Endodermal cell (in vitro differentiated cells): ENCODE measurements around the gene METTL23. TPM values are rescaled to one million over a fixed set of nuclear protein-coding genes. Genes with fewer than 3 reads are reported as not detected.
A peak's percentile ranks its signal among the peaks of the same experiment; 100 is the strongest.

Experiments used
- DNase-seq: peaks from one replicate; pipeline ENCODE4 v3.0.0-alpha.2; 2017
- H3K27ac ChIP-seq: 2 replicates; pipeline ENCODE4 v1.5.1; 2013; ENCODE audit warnings: mild to moderate bottlenecking, low read depth, low read length, moderate library complexity
- H3K27me3 ChIP-seq: 2 replicates; pipeline ENCODE4 v1.6.1; 2013; ENCODE audit warnings: mild to moderate bottlenecking, low read length, moderate library complexity; ENCODE audit not compliant: insufficient read depth, control insufficient read depth, poor library complexity, severe bottlenecking
- H3K36me3 ChIP-seq: 2 replicates; pipeline ENCODE4 v1.7.0; 2013; ENCODE audit warnings: mild to moderate bottlenecking, low read length, moderate library complexity; ENCODE audit not compliant: control insufficient read depth, insufficient read depth
- H3K4me1 ChIP-seq: one replicate; pipeline ENCODE4 v1.7.0; 2013; ENCODE audit warnings: low read length; ENCODE audit not compliant: control insufficient read depth, insufficient read depth
- H3K4me3 ChIP-seq: 2 replicates; pipeline ENCODE4 v1.5.1; 2013; ENCODE audit warnings: mild to moderate bottlenecking, low read length, moderate library complexity
- H3K9ac ChIP-seq: 2 replicates; pipeline ENCODE4 v1.6.1; 2013; ENCODE audit warnings: mild to moderate bottlenecking, low read length, moderate library complexity; ENCODE audit not compliant: poor library complexity, severe bottlenecking; ENCODE audit errors: extremely low read depth
- H3K9me3 ChIP-seq: 2 replicates; pipeline ENCODE4 v1.6.1; 2013; ENCODE audit warnings: mild to moderate bottlenecking, low read length, moderate library complexity; ENCODE audit not compliant: control insufficient read depth
- H3K27ac Mint-ChIP-seq: 2 replicates; pipeline ENCODE4 v1.8.0; 2020; ENCODE audit warnings: mixed read lengths
- H3K27me3 Mint-ChIP-seq: 2 replicates; pipeline ENCODE4 v1.8.0; 2021; ENCODE audit warnings: mild to moderate bottlenecking, mixed read lengths; ENCODE audit not compliant: insufficient read depth
- H3K36me3 Mint-ChIP-seq: 2 replicates; pipeline ENCODE4 v1.8.0; 2020; ENCODE audit warnings: low read depth, mixed read lengths
- H3K4me1 Mint-ChIP-seq: 2 replicates; pipeline ENCODE4 v1.8.0; 2020; ENCODE audit warnings: mixed read lengths
- H3K4me3 Mint-ChIP-seq: 2 replicates; pipeline ENCODE4 v1.8.0; 2020; ENCODE audit warnings: mild to moderate bottlenecking, moderate library complexity, mixed read lengths
- H3K9me3 Mint-ChIP-seq: 2 replicates; pipeline ENCODE4 v1.8.0; 2020; ENCODE audit warnings: mild to moderate bottlenecking, mixed read lengths
- WGBS, 2 experiments: methylation state at CpG; one replicate each; pipeline versions ENCODE4 v1.1.5 to v1.1.7; 2013; ENCODE audit warnings: missing lambda C conversion rate in 2 of 2, mixed read lengths in 1 of 2; ENCODE audit not compliant: insufficient coverage in 1 of 2, insufficient read length in 1 of 2; 5-methylcytosine and 5-hydroxymethylcytosine counted together
- total RNA-seq, 2 donors: library from RNA; stranded (reverse); fragmentation: NEBNext Ultra II Directional in 1 of 2; extraction: Animal tissue kit (Norgen Biotek cat#: 25700) in 1 of 2; gene quantifications; 2 replicates in 1 of 2; 3 replicates in 1 of 2; pipeline ENCODE4 v1.2.1, GENCODE V29; 2021
- TF ChIP-seq, protein P1 (sequence below): fragments of 200-600 bp; sonication (generic); conservative IDR thresholded peaks from 2 replicates; pipeline ENCODE4 v1.5.0; 2021; ENCODE audit warnings: antibody characterized with exemption, mild to moderate bottlenecking

METTL23 gene
- total RNA-seq, 2 donors from 2014 or later = 31.3 to 39.9 TPM

DNA sequence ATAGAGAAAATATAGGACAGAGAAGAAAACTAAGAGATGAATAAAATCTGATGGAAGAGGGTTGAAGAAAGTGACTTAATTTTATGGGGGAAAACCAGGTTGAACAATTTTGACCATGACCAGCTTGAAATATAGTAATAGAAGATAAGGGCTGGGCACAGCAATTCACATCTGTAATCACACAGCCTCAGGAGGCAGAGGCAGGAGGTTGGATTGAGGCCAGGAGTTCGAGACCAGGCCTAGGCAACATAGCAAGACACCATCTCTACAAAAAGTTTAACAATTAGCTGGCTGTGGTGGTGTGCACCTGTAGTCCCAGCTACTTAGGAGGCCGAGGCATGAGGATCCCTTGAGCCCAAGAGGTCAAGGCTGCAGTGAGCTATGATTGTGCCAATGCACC lies 24.6 kb upstream of the METTL23 start:
- Histone ChIP-seq H3K4me1 (peaks cover 6% of the 10 kb centered on the region), H3K4me3 (no peak overlapping the region), H3K27me3 (no peaks in the 10 kb centered on the region), H3K9me3 (peaks cover 4% of the 10 kb centered on the region), H3K36me3 (no peaks in the 10 kb centered on the region), H3K27ac (no peak overlapping the region), H3K9ac (no peak overlapping the region)
- Mint-ChIP-seq H3K4me3 (no peak overlapping the region), H3K27me3 (no peaks in the 10 kb centered on the region), H3K9me3 (no peaks in the 10 kb centered on the region), H3K27ac (peak overlapping the region; percentile 50), H3K4me1 (peaks cover 26% of the 10 kb centered on the region), H3K36me3 (no peaks in the 10 kb centered on the region)
- TF ChIP-seq, protein P1, sequence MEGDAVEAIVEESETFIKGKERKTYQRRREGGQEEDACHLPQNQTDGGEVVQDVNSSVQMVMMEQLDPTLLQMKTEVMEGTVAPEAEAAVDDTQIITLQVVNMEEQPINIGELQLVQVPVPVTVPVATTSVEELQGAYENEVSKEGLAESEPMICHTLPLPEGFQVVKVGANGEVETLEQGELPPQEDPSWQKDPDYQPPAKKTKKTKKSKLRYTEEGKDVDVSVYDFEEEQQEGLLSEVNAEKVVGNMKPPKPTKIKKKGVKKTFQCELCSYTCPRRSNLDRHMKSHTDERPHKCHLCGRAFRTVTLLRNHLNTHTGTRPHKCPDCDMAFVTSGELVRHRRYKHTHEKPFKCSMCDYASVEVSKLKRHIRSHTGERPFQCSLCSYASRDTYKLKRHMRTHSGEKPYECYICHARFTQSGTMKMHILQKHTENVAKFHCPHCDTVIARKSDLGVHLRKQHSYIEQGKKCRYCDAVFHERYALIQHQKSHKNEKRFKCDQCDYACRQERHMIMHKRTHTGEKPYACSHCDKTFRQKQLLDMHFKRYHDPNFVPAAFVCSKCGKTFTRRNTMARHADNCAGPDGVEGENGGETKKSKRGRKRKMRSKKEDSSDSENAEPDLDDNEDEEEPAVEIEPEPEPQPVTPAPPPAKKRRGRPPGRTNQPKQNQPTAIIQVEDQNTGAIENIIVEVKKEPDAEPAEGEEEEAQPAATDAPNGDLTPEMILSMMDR = no peak
- WGBS, 2 experiments = 0% methylated on average over 1 of the region's 2 CpGs; no CpG with 5 or more reads in 1 of the 2 experiments
- DNase-seq = no peak

DNA sequence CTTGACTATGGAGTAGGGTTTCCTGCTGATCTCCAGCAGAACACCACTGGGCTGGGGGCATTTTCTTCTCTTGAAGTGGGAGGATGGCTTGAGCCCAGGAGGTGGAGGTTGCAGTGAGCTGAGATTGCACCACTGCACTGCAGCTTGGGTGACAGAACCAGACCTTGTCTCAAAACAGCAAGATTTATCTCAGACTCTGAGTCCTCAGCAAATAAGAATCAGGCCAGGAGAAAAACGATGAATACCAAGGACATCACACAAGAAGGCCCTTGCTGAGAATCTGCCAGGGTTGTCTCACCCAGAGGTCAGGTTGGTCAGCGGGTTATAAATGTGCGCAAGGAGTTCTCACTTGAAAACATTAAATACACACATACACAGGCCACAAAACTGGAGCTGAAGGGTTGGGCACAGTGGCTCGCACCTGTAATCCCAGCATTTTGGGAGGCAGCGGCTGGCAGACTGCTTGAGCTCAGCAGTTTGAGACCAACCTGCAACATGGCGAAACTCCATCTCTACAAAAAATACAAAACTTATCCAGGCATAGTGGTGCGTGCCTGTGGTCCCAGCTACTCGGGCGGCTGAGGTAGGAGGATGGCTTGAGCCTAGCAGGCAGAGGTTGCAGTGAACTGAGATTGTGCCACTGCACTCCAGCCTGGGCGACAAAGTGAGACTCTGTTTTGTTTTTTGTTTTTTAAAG lies 23.6 kb upstream of the METTL23 start:
- Histone ChIP-seq H3K36me3 (no peaks in the 10 kb centered on the region), H3K27ac (no peak overlapping the region), H3K4me3 (no peak overlapping the region), H3K9ac (no peak overlapping the region), H3K27me3 (no peaks in the 10 kb centered on the region), H3K4me1 (no peaks in the 10 kb centered on the region), H3K9me3 (peaks cover 4% of the 10 kb centered on the region)
- Mint-ChIP-seq H3K36me3 (peaks cover 2% of the 10 kb centered on the region), H3K4me1 (peaks cover 22% of the 10 kb centered on the region), H3K27me3 (no peaks in the 10 kb centered on the region), H3K27ac (no peak overlapping the region), H3K4me3 (no peak overlapping the region), H3K9me3 (no peaks in the 10 kb centered on the region)
- 97 to 100% methylated on average over 8 to 10 of the region's 10 CpGs for WGBS, 2 experiments
- DNase-seq = no peak
- TF ChIP-seq, protein P1 = no peak

- no peak overlapping the region for H3K4me3 Mint-ChIP-seq
- H3K27ac ChIP-seq = no peak overlapping the region
- H3K36me3 ChIP-seq = no peaks in the 10 kb centered on the region
- DNase-seq = peak; percentile 37
- TF ChIP-seq, protein P1 = no peak
- H3K9me3 ChIP-seq = peaks cover 4% of the 10 kb centered on the region
- no peaks in the 10 kb centered on the region for H3K9me3 Mint-ChIP-seq
- peaks cover 2% of the 10 kb centered on the region for H3K36me3 Mint-ChIP-seq
- peaks cover 40% of the 10 kb centered on the region for H3K4me1 Mint-ChIP-seq
- no peaks in the 10 kb centered on the region for H3K27me3 ChIP-seq
- 93% methylated on average over 3 to 4 of the region's 4 CpGs for WGBS, 2 experiments
- peaks cover 12% of the 10 kb centered on the region for H3K4me1 ChIP-seq
- no peak overlapping the region for H3K4me3 ChIP-seq
- H3K9ac ChIP-seq = no peak overlapping the region
- H3K27me3 Mint-ChIP-seq = peaks cover 7% of the 10 kb centered on the region
- H3K27ac Mint-ChIP-seq = no peak overlapping the region
Measured at GRCh38 chr17:76704805-76705204, 21.8 kb upstream of the METTL23 start.
